Panc1 (cell line): ENCODE results near the gene CMTM8. TPM values are rescaled to one million over a fixed set of nuclear protein-coding genes. Genes with fewer than 3 reads are reported as not detected.

Experiments used
- ATAC-seq: fragments of 200-7000 bp; cut with Tn5 transposase; 2 replicates; pipeline ENCODE4 v1.9.1; 2020; ENCODE audit warnings: mild to moderate bottlenecking, moderate library complexity
- BruUV-seq: library from RNA; stranded (reverse); fragments of 400-500 nt; replicated peaks from 2 replicates; lab custom pipeline; 2021; lab: Mats Ljungman, UMichigan
- CTCF ChIA-PET: fragments of 300-600 bp; sonication (Branson Sonifier 250); formaldehyde crosslinking; loops from one replicate; lab custom pipeline; 2022; ENCODE audit warnings: antibody characterized with exemption; lab: Charles Lee
- POLR2A ChIA-PET: fragments of 300-600 bp; sonication (Branson Sonifier 250); formaldehyde crosslinking; loops from one replicate; lab custom pipeline; 2022; ENCODE audit warnings: antibody characterized with exemption; lab: Charles Lee
- DNase-seq: peaks from one replicate; pipeline ENCODE4 v3.0.0-alpha.2; 2010; ENCODE audit warnings: low read depth, low spot score
- H3K27ac ChIP-seq: 2 replicates; pipeline ENCODE4 v1.5.1; 2011; ENCODE audit warnings: mild to moderate bottlenecking, low read length, inconsistent platforms
- H3K27me3 ChIP-seq: fragments of 200-500 bp; sonication (Bioruptor generic); 2 replicates; pipeline ENCODE4 v1.6.0; 2014; ENCODE audit warnings: low read length, inconsistent platforms; ENCODE audit not compliant: control insufficient read depth, insufficient read depth
- H3K36me3 ChIP-seq: fragments of 200-500 bp; sonication (Bioruptor generic); 2 replicates; pipeline ENCODE4 v1.5.1; 2014; ENCODE audit warnings: inconsistent platforms, mild to moderate bottlenecking, low read length, moderate library complexity; ENCODE audit not compliant: control insufficient read depth, insufficient read depth
- H3K4me1 ChIP-seq: 2 replicates; pipeline ENCODE4 v1.5.1; 2011; ENCODE audit warnings: inconsistent platforms, mild to moderate bottlenecking, low read length, moderate library complexity; ENCODE audit not compliant: control insufficient read depth, insufficient read depth
- H3K4me3 ChIP-seq, 2 experiments: 2 replicates each; pipeline ENCODE4 v1.5.1; 2011 to 2012; ENCODE audit warnings: low read depth in 2 of 2, low read length in 2 of 2, mild to moderate bottlenecking in 2 of 2, inconsistent platforms in 1 of 2, moderate library complexity in 1 of 2
- H3K9me3 ChIP-seq: fragments of 200-500 bp; sonication (Bioruptor generic); 2 replicates; pipeline ENCODE4 v1.5.1; 2014; ENCODE audit warnings: low read depth, mild to moderate bottlenecking, inconsistent platforms, low read length, moderate library complexity; ENCODE audit not compliant: control insufficient read depth, insufficient read depth
- CTCF ChIP-seq: fragments of 450-650 bp; IDR thresholded peaks from 2 replicates; pipeline ENCODE4 v1.5.1; 2017; ENCODE audit warnings: mild to moderate bottlenecking
- POLR2AphosphoS5 ChIP-seq: IDR thresholded peaks from 2 replicates; pipeline ENCODE4 v1.6.1; 2012; ENCODE audit warnings: mild to moderate bottlenecking, low read depth, low read length, moderate library complexity
- REST ChIP-seq, 2 experiments: IDR thresholded peaks; 2 replicates each; pipeline ENCODE4 v1.6.1; 2011 to 2012; ENCODE audit warnings: low read depth in 2 of 2, control low read depth in 1 of 2, low read length in 1 of 2, mild to moderate bottlenecking in 1 of 2, moderate library complexity in 1 of 2; ENCODE audit not compliant: insufficient read depth in 1 of 2
- SIN3A ChIP-seq: IDR thresholded peaks from 2 replicates; pipeline ENCODE4 v1.6.1; 2012; ENCODE audit warnings: low read depth, mild to moderate bottlenecking, low read length, moderate library complexity, borderline replicate concordance; ENCODE audit not compliant: insufficient read depth
- TCF7L2 ChIP-seq: IDR thresholded peaks from 2 replicates; pipeline ENCODE4 v1.6.1; 2011; ENCODE audit warnings: mild to moderate bottlenecking, low read depth, low read length, inconsistent platforms
- in situ Hi-C: cut with HindIII; loops from 2 replicates; pipeline ENCODE4 v1.10.0; 2016; ENCODE audit warnings: low sequenced_read_pairs, low pct_unique_long_range_greater_than_20kb
- intact Hi-C: fragments of 100-400 bp; cut with micrococcal nuclease; formaldehyde crosslinking; loops from one replicate; pipeline ENCODE4 v1.10.0; 2022; ENCODE audit not compliant: unreplicated experiment
- total RNA-seq: library from RNA; stranded (reverse); gene quantifications from one replicate; pipeline ENCODE4 v1.2.1, GENCODE V29; 2021; ENCODE audit not compliant: unreplicated experiment

Gene CMTM8
- total RNA-seq, 1 experiment from 2014 or later: 9.8 TPM

- DNase-seq (no peak), ATAC-seq (peak; percentile 88)
- no TSS peak for BruUV-seq
- intact Hi-C loops (no loop called here), in situ Hi-C loops (no loop called here)
- Histone ChIP-seq H3K36me3 (no peaks in the 10 kb centered on the region), H3K4me3 (peak overlapping the region; percentile 37 to 62), H3K27ac (peak overlapping the region; percentile 93), H3K27me3 (no peaks in the 10 kb centered on the region), H3K4me1 (peaks cover 38% of the 10 kb centered on the region), H3K9me3 (no peaks in the 10 kb centered on the region)
- ChIA-PET CTCF (no interaction called here), POLR2A (no interaction called here)
- TF ChIP-seq REST (IDR thresholded peaks at IDR 0.05; ENCODE audit: insufficient read depth in 1 of 2, low read depth in 2 of 2, low read length in 1 of 2): 0 out of 4 replicates have a peak, but pooled peaks of 1 of the 2 experiments have one; percentile 21
- 0 out of 2 replicates have a peak, but pooled peaks have one; percentile 49 for TF ChIP-seq POLR2AphosphoS5
- no peak for TF ChIP-seq TCF7L2
- no peak for TF ChIP-seq CTCF
- TF ChIP-seq SIN3A: 0 out of 2 replicates have a peak, but pooled peaks have one; percentile 60
Measured at GRCh38 chr3:32401556-32402081, 163.1 kb downstream of the CMTM8 start.

- H3K9me3 ChIP-seq: no peaks in the 10 kb centered on the region
- BruUV-seq: no TSS peak
- no peaks in the 10 kb centered on the region for H3K27me3 ChIP-seq
- H3K4me3 ChIP-seq: no peak overlapping the region
- CTCF ChIA-PET: no interaction called here
- no peaks in the 10 kb centered on the region for H3K36me3 ChIP-seq
- ATAC-seq (no peak), DNase-seq (no peak)
- TF ChIP-seq POLR2AphosphoS5 (no peak), SIN3A (no peak), CTCF (no peak), REST (IDR thresholded peaks at IDR 0.05; ENCODE audit: insufficient read depth in 1 of 2, low read depth in 2 of 2, low read length in 1 of 2) (no peak), TCF7L2 (no peak)
- peaks cover 38% of the 10 kb centered on the region for H3K4me1 ChIP-seq
- in situ Hi-C loops (no loop called here), intact Hi-C loops (no loop called here)
- POLR2A ChIA-PET: no interaction called here
- peak overlapping the region; percentile 93; the same call in 1 of the 2 replicates for H3K27ac ChIP-seq
Measured at GRCh38 chr3:32403663-32404062, 165.2 kb downstream of the CMTM8 start.
